ENCODE data around the gene POLD4.

- no peak for TF ChIP-seq POLR2A (IDR thresholded peaks at IDR 0.05; ENCODE audit: low read length)
- no peak for TF ChIP-seq GATA1 (IDR thresholded peaks at IDR 0.05; ENCODE audit: low read depth, low read length)
Measured at GRCh38 chr11:67307545-67308001, 45.8 kb downstream of the POLD4 start.
